ENCODE data around the gene TENM3. TPM values are rescaled to one million over a fixed set of nuclear protein-coding genes. Genes with fewer than 3 reads are reported as not detected.

The TENM3 gene
- total RNA-seq, 4 donors from 2014 or later: 3.4 to 9.8 (median 6.9) TPM

DNA sequence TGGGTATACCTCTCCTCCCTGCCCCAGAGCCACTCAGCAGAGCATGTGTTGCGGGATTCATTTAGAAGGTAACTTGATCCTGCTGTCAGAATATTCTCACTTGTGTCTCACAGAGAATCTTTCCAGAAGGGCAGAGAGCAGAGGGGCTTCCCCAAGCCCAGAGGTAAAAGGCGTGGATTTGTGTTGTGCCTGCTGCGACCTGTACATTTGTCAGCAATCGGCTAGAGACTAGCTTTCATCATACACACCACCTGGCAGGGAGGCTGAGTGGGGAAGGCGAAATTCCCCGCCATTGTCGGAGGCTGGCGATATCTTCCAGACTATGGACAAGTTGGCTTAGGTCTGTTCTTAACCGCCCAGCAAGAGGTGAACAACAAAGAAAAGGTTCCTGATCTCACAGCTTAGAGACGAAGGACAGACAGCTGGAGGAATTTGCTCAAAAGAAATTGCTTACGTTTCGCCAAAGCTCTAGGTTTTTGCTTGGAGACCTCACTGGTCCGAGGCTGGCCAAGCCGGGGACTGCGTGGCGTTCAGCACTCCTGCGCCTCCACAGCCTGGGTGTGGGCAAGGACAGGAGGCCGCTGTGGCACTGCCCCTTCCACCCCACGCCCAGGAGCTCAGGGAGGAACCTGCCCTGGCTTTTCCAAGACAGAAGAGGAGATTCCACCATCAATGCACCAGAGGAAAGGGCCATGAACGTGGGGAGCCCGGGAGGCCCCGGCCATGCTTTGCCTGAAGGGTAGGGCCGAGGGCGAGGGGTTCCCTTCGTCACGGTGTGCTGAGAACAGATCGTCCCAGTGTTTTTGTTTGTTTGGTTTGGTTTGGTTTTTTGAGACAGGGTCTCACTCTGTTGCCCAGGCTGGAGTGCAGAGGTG lies 604.6 kb downstream of the TENM3 start:
- Histone ChIP-seq H3K4me1 (no peaks in the 10 kb centered on the region), H3K27me3 (no peaks in the 10 kb centered on the region), H3K27ac (no peak overlapping the region), H3K9me3 (no peaks in the 10 kb centered on the region), H3K4me3 (no peak overlapping the region), H3K36me3 (no peaks in the 10 kb centered on the region)
- 90 to 95% methylated on average over 8 to 27 of the region's 27 CpGs for WGBS, 2 donors (ENCODE audit: low coverage in 1 of 2)
- intact Hi-C loops (cut with DNase I; ENCODE audit: low total_unique reads): loop anchor here (1.0 kb wide), 1 partner anchor 46 kb away; no protein-coding TSS in a partner anchor
- in situ Hi-C loops (cut with MboI; ENCODE audit: low pct_ligation_motif_present in 1 of 4, low pct_unique_long_range_greater_than_20kb in 1 of 4, low sequenced_read_pairs in 3 of 4): no loop called here
- no peak for DNase-seq
- TF ChIP-seq EP300 (IDR thresholded peaks at IDR 0.05; ENCODE audit: low read depth) (no peak), POLR2A (IDR thresholded peaks at IDR 0.05) (no peak), POLR2AphosphoS5 (IDR thresholded peaks at IDR 0.05) (no peak)
- TF ChIP-seq, protein P1, sequence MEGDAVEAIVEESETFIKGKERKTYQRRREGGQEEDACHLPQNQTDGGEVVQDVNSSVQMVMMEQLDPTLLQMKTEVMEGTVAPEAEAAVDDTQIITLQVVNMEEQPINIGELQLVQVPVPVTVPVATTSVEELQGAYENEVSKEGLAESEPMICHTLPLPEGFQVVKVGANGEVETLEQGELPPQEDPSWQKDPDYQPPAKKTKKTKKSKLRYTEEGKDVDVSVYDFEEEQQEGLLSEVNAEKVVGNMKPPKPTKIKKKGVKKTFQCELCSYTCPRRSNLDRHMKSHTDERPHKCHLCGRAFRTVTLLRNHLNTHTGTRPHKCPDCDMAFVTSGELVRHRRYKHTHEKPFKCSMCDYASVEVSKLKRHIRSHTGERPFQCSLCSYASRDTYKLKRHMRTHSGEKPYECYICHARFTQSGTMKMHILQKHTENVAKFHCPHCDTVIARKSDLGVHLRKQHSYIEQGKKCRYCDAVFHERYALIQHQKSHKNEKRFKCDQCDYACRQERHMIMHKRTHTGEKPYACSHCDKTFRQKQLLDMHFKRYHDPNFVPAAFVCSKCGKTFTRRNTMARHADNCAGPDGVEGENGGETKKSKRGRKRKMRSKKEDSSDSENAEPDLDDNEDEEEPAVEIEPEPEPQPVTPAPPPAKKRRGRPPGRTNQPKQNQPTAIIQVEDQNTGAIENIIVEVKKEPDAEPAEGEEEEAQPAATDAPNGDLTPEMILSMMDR (IDR thresholded peaks at IDR 0.05): no peak

DNA sequence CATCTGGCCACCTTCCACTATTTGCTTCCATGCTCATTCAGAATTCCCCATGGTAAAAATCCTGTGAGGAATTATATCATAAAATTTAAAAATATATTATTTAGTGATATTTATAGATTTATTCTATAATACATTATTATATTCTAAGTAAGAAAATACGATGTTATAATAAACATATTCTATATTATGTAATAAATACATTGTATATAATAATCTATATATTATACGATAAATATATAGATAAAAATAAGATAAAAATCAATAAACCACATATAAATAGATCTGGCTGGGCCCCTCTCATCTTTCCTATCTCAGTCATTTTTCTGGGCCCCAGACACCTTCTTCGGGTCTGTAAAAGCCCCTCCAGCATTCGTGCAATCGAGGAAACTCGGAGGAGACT lies 605.5 kb downstream of the TENM3 start:
- intact Hi-C loops (cut with DNase I; ENCODE audit: low total_unique reads): loop anchor here (1.0 kb wide), 1 partner anchor 46 kb away; no protein-coding TSS in a partner anchor

More for the DNA sequence above, 605.5 kb downstream of the TENM3 start:
- TF ChIP-seq POLR2A (IDR thresholded peaks at IDR 0.05): no peak
- no peak for TF ChIP-seq POLR2AphosphoS5 (IDR thresholded peaks at IDR 0.05)
- TF ChIP-seq EP300 (IDR thresholded peaks at IDR 0.05; ENCODE audit: low read depth): no peak
- TF ChIP-seq, protein P1 (IDR thresholded peaks at IDR 0.05): no peak
- H3K9me3 ChIP-seq: peaks cover 0 to 3% of the 10 kb centered on the region in 2 donors
- H3K36me3 ChIP-seq: no peaks in the 10 kb centered on the region
- H3K27me3 ChIP-seq: no peaks in the 10 kb centered on the region
- no peak overlapping the region for H3K4me3 ChIP-seq
- WGBS, 2 donors (ENCODE audit: low coverage in 1 of 2): 84 to 90% methylated on average over 6 of the region's 6 CpGs
- no peak overlapping the region for H3K27ac ChIP-seq
- H3K4me1 ChIP-seq: no peaks in the 10 kb centered on the region
- in situ Hi-C loops (cut with MboI; ENCODE audit: low pct_ligation_motif_present in 1 of 4, low pct_unique_long_range_greater_than_20kb in 1 of 4, low sequenced_read_pairs in 3 of 4): no loop called here
- no peak for DNase-seq

Small RNA genes lying within 50 kb of the gene (small RNA-seq; reads per million reads assigned to genes)
- gene RN7SKP67 (0 reads per million in 4 donors), gene RNU2-34P (0 reads per million in 4 donors)
